GM10248 (cell line): ENCODE measurements around the gene SATB2.

Experiments used
- CTCF ChIA-PET: fragments of 300-600 bp; sonication (Branson Sonifier 250); formaldehyde crosslinking; extraction: SDS; loops from one replicate; lab custom pipeline; 2021; ENCODE audit warnings: antibody characterized with exemption; lab: Yijun Ruan, JAX
- POLR2A ChIA-PET: fragments of 350-650 bp; sonication (Branson Sonifier 250); formaldehyde crosslinking; extraction: SDS; loops from one replicate; lab custom pipeline; 2020; ENCODE audit warnings: antibody characterized with exemption; lab: Yijun Ruan, JAX
- DNase-seq: peaks from one replicate; pipeline ENCODE4 v3.0.0; 2012; ENCODE audit errors: extremely low spot score
- CTCF ChIP-seq: IDR thresholded peaks from 2 replicates; pipeline ENCODE4 v1.5.1; 2012; ENCODE audit warnings: mild to moderate bottlenecking, low read depth; ENCODE audit errors: extremely low read depth, missing control alignments, control extremely low read depth

SATB2 gene

GRCh38 chr2:199395311-199395710, 62.4 kb downstream of the SATB2 start:
- ChIA-PET CTCF (no interaction called here), POLR2A (no interaction called here)
- no peak for DNase-seq

GRCh38 chr2:199392363-199392762, 65.4 kb downstream of the SATB2 start:
- no peak for TF ChIP-seq CTCF
- ChIA-PET POLR2A (no interaction called here), CTCF (no interaction called here)
- no peak for DNase-seq

More at GRCh38 chr2:199395311-199395710, 62.4 kb downstream of the SATB2 start:
- no peak for TF ChIP-seq CTCF

GRCh38 chr2:199388728-199389268, 68.9 kb downstream of the SATB2 start:
- POLR2A ChIA-PET: no interaction called here
- no peak for TF ChIP-seq CTCF
- CTCF ChIA-PET: interaction anchor here (0.7 kb wide), 1 partner anchor 47 kb away, joined by 3 read pairs; no protein-coding TSS in a partner anchor
- DNase-seq: no peak

GRCh38 chr2:199384043-199384442, 73.7 kb downstream of the SATB2 start:
- ChIA-PET POLR2A (no interaction called here), CTCF (no interaction called here)
- DNase-seq: no peak
- TF ChIP-seq CTCF: no peak

- no peak for TF ChIP-seq CTCF
- CTCF ChIA-PET: no interaction called here
- DNase-seq: no peak
These were observed 74.7 kb downstream of the SATB2 start for GRCh38 chr2:199383021-199383420.

GRCh38 chr2:199382091-199382490, 75.6 kb downstream of the SATB2 start:
- ChIA-PET POLR2A (no interaction called here), CTCF (no interaction called here)
- TF ChIP-seq CTCF: no peak
- no peak for DNase-seq

More at GRCh38 chr2:199383021-199383420, 74.7 kb downstream of the SATB2 start:
- POLR2A ChIA-PET: no interaction called here

- no peak for TF ChIP-seq CTCF
- POLR2A ChIA-PET: no interaction called here
- no peak for DNase-seq
- CTCF ChIA-PET: no interaction called here
These were observed 76.2 kb downstream of the SATB2 start for GRCh38 chr2:199381531-199381930.
